ENCODE data around the gene METTL15. TPM values are rescaled to one million over a fixed set of nuclear protein-coding genes. Genes with fewer than 3 reads are reported as not detected.
"Not testable (repeated sequence)": the region's sequence is repeated elsewhere in the genome, so short reads cannot be mapped to it uniquely, and the experiment has no call there.

Gene METTL15
- total and polyA plus RNA-seq, 11 donors: 5.2 to 14.4 (median 9.9) TPM

GRCh38 chr11:28133146-28133545, 25.0 kb downstream of the METTL15 start:
- 93 to 99% (median 96%) methylated on average over 3 of the region's 3 CpGs for WGBS, 4 donors
- intact Hi-C loops (cut with DNase I): no loop called here

GRCh38 chr11:28136157-28136556, 28.0 kb downstream of the METTL15 start:
- WGBS, 4 donors: 94 to 99% (median 98%) methylated on average over 4 of the region's 4 CpGs
- DNase-seq; H3K4me3 ChIP-seq; H3K27ac ChIP-seq; intact Hi-C loops (cut with DNase I); ATAC-seq; H3K27me3 ChIP-seq; H3K4me1 ChIP-seq: not testable (repeated sequence)
- Histone ChIP-seq H3K36me3 (peaks cover 0 to 12% (median 2%) of the 10 kb centered on the region in 9 donors), H3K9me3 (peaks cover 0 to 22% (median 13%) of the 10 kb centered on the region in 12 donors)

More at GRCh38 chr11:28133146-28133545, 25.0 kb downstream of the METTL15 start:
- Histone ChIP-seq H3K9me3 (peaks cover 0 to 2% (median 0%) of the 10 kb centered on the region in 12 donors), H3K36me3 (peaks cover 0 to 18% (median 7%) of the 10 kb centered on the region in 9 donors), H3K4me3 (no peak overlapping the region), H3K27me3 (no peaks in the 10 kb centered on the region), H3K4me1 (no peaks in the 10 kb centered on the region), H3K27ac (no peak overlapping the region)
- no peak for TF ChIP-seq POLR2A (IDR thresholded peaks at IDR 0.05)
- no peak for ATAC-seq
- no peak for DNase-seq

- DNase-seq: no peak
- Histone ChIP-seq H3K27ac (no peak overlapping the region), H3K27me3 (no peaks in the 10 kb centered on the region), H3K36me3 (peaks cover 0 to 12% (median 2%) of the 10 kb centered on the region in 9 donors), H3K4me3 (no peak overlapping the region), H3K9me3 (peaks cover 0 to 27% (median 13%) of the 10 kb centered on the region in 12 donors), H3K4me1 (no peaks in the 10 kb centered on the region)
- whole genome bisulfite sequencing, 4 donors: 95 to 100% (median 98%) methylated on average over 3 of the region's 3 CpGs
- intact Hi-C loops (cut with DNase I): no loop called here
- no peak for TF ChIP-seq POLR2A (IDR thresholded peaks at IDR 0.05)
- TF ChIP-seq, protein P1, sequence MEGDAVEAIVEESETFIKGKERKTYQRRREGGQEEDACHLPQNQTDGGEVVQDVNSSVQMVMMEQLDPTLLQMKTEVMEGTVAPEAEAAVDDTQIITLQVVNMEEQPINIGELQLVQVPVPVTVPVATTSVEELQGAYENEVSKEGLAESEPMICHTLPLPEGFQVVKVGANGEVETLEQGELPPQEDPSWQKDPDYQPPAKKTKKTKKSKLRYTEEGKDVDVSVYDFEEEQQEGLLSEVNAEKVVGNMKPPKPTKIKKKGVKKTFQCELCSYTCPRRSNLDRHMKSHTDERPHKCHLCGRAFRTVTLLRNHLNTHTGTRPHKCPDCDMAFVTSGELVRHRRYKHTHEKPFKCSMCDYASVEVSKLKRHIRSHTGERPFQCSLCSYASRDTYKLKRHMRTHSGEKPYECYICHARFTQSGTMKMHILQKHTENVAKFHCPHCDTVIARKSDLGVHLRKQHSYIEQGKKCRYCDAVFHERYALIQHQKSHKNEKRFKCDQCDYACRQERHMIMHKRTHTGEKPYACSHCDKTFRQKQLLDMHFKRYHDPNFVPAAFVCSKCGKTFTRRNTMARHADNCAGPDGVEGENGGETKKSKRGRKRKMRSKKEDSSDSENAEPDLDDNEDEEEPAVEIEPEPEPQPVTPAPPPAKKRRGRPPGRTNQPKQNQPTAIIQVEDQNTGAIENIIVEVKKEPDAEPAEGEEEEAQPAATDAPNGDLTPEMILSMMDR (IDR thresholded peaks at IDR 0.05): no peak
- ATAC-seq: no peak
Observed at GRCh38 chr11:28137366-28137765, 29.2 kb downstream of the METTL15 start.

- H3K36me3 ChIP-seq: peaks cover 0 to 12% (median 2%) of the 10 kb centered on the region in 9 donors
- peaks cover 0 to 27% (median 13%) of the 10 kb centered on the region in 12 donors for H3K9me3 ChIP-seq
- H3K4me3 ChIP-seq: no peak overlapping the region
- no peak for TF ChIP-seq POLR2A (IDR thresholded peaks at IDR 0.05)
- TF ChIP-seq, protein P1 (IDR thresholded peaks at IDR 0.05): no peak
- DNase-seq (no peak), ATAC-seq (no peak)
- 97 to 100% (median 98%) methylated on average over 1 of the region's 1 CpG for WGBS, 4 donors
- no peaks in the 10 kb centered on the region for H3K27me3 ChIP-seq
- no peak overlapping the region for H3K27ac ChIP-seq
- intact Hi-C loops (cut with DNase I): no loop called here
- no peaks in the 10 kb centered on the region for H3K4me1 ChIP-seq
Observed at GRCh38 chr11:28137832-28138231, 29.6 kb downstream of the METTL15 start.

DNA sequence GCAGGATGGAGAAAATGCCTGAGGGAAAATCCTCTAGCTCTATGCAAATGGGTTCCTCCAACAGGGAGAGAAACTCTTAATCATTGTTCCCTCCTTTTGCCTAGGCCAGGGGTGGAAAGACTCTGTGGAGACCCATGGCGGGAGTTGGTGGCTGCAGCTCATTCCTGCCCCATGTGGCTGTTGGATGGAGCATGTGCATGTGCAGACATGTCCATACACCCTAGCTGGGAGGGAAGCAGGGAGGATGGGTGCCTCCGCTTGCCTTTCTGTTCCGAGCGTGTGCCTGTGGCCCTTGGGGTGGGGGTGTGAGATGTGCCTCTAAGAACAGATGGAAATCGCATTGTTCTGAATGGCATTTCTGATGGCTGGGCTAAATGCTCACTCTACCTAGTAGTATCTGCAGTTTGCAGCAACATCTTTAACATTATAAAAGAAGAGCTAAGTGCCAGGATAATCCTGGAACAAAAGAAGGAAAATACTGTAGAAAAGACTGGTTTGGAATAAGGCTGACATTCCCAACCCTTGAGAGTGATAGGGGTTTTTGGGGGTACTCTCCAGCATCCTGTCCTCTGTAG, 31.7 kb downstream of the METTL15 start:
- DNase-seq: no peak
- intact Hi-C loops (cut with DNase I): no loop called here
- Histone ChIP-seq H3K27ac (no peak overlapping the region), H3K4me3 (no peak overlapping the region), H3K27me3 (no peaks in the 10 kb centered on the region), H3K4me1 (no peaks in the 10 kb centered on the region), H3K36me3 (peaks cover 0 to 8% (median 0%) of the 10 kb centered on the region in 9 donors), H3K9me3 (peaks cover 0 to 27% (median 13%) of the 10 kb centered on the region in 12 donors)
- ATAC-seq: no peak
- 97 to 100% (median 98%) methylated on average over 5 of the region's 5 CpGs for WGBS, 4 donors
- TF ChIP-seq, protein P1 (IDR thresholded peaks at IDR 0.05): no peak
- TF ChIP-seq POLR2A (IDR thresholded peaks at IDR 0.05): no peak

Data from heart left ventricle (tissue), 16 donors.